GM21723 (cell line): ENCODE data around the gene EEIG2.

Experiments used
- ATAC-seq: cut with Tn5 transposase; IDR thresholded peaks from one replicate; pipeline ENCODE4 v1.9.1; 2021; ENCODE audit warnings: mild to moderate bottlenecking, moderate library complexity; ENCODE audit not compliant: unreplicated experiment

Gene EEIG2

GRCh38 chr1:108575375-108575774 lies 15.5 kb downstream of the EEIG2 start:
- no peak for ATAC-seq

- no peak for ATAC-seq
Observed at GRCh38 chr1:108583757-108584427, 24.0 kb downstream of the EEIG2 start.

DNA sequence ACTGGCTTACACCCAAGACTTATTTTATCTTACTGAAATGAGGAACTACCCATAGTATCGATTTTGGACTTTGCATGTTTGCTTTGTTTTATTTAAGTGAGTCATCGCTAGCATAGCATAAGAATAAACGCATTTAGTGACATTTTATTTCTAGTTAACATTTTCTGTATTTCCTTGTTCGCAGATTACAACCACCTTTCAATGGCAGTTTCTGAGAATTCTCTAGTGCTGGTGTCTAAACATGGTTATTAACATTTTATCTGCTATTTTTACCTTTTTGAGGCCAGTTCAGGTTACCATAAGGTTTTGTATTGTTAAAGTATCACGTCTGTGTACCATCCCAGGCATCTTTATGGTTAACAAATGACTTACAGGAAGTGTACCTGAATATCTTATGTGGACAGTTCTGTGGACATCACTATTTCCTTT lies 24.5 kb downstream of the EEIG2 start:
- ATAC-seq, result no peak

DNA sequence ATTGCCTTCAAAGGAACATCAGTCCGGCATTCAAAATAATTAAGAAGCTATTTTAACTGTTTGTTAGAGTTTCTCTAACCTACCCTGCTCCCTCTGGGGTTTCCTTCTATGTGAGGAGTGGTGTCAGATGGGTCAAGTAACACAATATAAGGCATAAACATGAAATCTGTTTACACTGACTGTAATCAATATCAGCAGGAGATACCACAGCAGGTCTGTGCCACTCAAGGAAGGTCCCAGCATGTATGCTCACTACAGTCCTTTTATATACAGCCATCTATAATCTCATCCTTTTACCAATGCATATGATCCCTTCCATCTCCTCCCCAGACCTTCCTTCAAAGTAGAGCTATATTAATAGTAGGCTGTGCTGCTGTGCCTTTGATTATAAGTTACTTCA lies 25.4 kb downstream of the EEIG2 start:
- no peak for ATAC-seq

- no peak for ATAC-seq
Observed at GRCh38 chr1:108590441-108590840, 30.5 kb downstream of the EEIG2 start.

DNA sequence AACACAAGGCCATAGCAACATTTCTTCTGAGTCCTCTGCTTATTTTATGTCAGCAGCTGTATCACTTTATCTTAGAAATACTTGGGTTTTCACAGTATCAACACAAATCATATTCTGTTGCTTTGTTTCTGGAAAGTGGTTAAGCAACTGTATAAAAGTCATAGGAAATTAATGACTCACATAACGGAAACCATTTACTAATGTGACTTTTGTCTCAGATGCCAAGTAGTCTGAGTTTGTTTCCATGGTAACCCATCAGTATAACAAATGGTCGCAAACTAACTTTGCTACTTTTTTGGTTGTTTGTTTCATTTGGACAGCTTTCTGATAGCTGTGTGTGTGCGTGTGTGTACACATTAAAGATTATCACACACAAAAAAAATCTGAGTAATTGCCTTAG lies 31.1 kb downstream of the EEIG2 start:
- no peak for ATAC-seq

- no peak for ATAC-seq
Observed at GRCh38 chr1:108591466-108591865, 31.6 kb downstream of the EEIG2 start.

- no peak for ATAC-seq
Observed at GRCh38 chr1:108592030-108592759, 32.3 kb downstream of the EEIG2 start.

DNA sequence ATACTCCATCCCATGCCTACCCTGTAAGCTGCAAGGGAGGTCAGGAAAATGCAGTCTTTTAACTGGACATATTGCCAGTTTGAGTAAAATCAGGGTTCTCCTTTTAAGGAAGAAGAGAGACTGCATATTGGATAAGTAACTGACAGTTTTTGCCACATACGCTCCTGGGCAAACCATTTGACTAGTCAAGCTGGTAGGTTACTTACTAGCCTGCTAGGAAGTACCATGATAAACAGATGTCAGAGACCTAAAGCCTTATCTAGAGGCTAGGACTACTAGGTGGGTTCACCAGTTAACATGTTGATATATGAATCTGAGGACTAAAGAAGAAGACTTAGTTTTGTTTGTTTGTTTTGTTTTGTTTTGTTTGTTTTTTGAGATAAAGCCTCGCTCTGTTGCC lies 33.5 kb downstream of the EEIG2 start:
- no peak for ATAC-seq

GRCh38 chr1:108595507-108595906 lies 35.6 kb downstream of the EEIG2 start:
- no peak for ATAC-seq

GRCh38 chr1:108597041-108597440 lies 37.1 kb downstream of the EEIG2 start:
- no peak for ATAC-seq

DNA sequence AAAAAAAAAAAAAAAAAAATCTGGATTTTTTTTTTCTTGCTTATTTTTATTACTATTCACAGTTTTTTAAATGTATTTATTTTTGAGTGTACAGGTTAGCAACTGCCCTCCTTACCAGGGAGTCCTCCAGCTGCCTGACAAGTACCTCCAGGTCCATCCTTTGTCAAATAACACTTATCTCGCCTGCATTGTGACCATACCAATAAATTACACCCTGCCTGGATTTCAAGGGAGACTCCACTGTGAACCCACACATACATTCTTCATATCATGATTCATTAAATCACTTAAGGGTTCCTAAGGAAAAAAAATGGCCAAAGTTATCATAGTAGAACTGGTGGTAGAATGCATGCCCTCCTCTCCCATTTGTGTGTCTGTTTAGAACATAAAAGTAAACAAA lies 38.4 kb downstream of the EEIG2 start:
- no peak for ATAC-seq

DNA sequence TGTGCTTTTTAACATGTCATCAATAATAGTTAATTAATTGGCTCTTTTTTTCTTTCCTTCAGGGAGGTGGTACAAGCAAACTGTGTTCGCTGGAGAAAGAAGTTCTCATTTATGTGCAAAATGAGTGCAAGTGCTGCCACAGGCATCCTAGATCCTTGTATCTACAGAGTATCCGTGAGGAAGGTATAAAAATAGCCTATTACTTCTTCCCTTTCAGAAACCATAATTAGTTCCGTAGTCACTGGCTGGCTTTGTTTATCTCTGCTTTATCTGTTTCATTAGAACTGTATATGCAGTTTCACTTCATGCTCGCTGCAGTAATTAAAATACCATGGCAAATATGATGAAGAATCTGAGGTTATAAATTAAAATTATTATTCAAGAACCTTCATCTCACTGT lies 40.6 kb downstream of the EEIG2 start:
- ATAC-seq, result no peak

DNA sequence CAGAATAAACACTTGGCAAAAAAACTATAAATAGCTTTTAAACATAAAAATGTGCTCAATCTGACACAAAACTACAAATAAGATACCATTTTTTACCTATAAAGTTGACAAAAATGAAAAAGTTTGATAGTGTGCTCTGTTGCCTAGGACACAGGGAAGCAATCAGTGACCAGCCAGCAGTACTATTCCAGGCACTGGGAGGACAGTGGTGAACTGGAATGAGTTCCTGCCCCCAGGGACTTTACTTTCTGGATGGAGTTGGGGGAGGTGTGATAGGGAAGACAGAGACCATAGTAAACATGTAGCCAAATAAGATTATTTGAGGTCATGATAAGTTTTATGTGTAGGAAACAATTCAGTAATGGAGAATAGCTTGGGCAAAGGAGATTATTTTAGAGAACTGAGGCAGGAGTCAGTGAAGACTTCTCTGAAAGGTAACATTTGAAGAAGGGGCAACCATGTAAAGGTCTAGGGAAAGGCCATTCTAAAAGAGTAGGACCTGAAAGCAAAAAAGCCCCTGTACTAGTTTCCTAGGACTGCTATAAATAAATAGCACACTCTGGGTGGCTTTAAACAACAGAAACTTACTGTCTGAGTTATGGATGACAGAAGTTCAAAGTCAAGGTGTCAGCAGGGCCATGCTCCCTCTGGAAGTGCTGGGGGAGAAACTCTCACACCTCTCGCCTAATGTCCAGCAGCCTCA lies 42.0 kb downstream of the EEIG2 start:
- ATAC-seq, result no peak

GRCh38 chr1:108605633-108606032 lies 45.7 kb downstream of the EEIG2 start:
- ATAC-seq, result no peak

DNA sequence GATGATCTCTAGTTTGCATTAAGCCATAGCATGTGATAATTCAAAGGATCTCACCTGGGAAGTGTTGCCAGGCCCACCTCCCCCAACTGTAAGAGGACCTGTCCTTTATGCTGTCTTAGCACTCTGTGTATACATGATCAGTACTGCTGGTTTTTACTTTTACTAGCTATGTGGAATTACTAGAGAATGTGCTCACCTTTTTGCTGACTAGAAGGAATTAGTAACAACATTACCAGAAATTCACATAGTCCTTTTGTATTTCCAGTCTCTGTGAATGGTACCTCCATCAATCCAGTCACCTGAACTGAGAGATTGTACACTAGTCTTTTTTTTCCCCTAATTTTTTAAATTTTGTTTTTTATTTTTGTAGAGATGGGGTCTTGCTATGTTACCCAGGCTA lies 46.6 kb downstream of the EEIG2 start:
- no peak for ATAC-seq

GRCh38 chr1:108609483-108610049 lies 49.7 kb downstream of the EEIG2 start:
- no peak for ATAC-seq
